Smooth muscle cell (in vitro differentiated cells): ENCODE data around the gene CHCHD3. TPM values are rescaled to one million over a fixed set of nuclear protein-coding genes. Genes with fewer than 3 reads are reported as not detected.

Source experiments
- DNase-seq: peaks from one replicate; lab custom pipeline; 2025; ENCODE audit not compliant: unreplicated experiment; lab: John Stamatoyannopoulos, UW
- H2AFZ ChIP-seq: fragments of 200-600 bp; sonication (generic); 2 replicates; pipeline ENCODE4 v1.6.0; 2016; ENCODE audit warnings: antibody characterized with exemption, low read depth, mild to moderate bottlenecking
- H3F3A ChIP-seq: fragments of 200-600 bp; sonication (generic); 2 replicates; pipeline ENCODE4 v1.6.0; 2017; ENCODE audit warnings: antibody characterized with exemption, low read depth
- H3K27ac ChIP-seq: fragments of 200-600 bp; sonication (generic); 2 replicates; pipeline ENCODE4 v1.5.1; 2016; ENCODE audit warnings: low read depth, mild to moderate bottlenecking
- H3K27me3 ChIP-seq: fragments of 200-600 bp; sonication (generic); 2 replicates; pipeline ENCODE4 v1.6.1; 2016; ENCODE audit warnings: low read depth, mild to moderate bottlenecking
- H3K36me3 ChIP-seq: fragments of 200-600 bp; sonication (generic); 2 replicates; pipeline ENCODE4 v1.5.1; 2016; ENCODE audit warnings: low read depth
- H3K4me1 ChIP-seq: fragments of 200-600 bp; sonication (generic); 2 replicates; pipeline ENCODE4 v1.5.1; 2016; ENCODE audit warnings: low read depth
- H3K4me2 ChIP-seq: fragments of 200-600 bp; sonication (generic); 2 replicates; pipeline ENCODE4 v1.6.0; 2016; ENCODE audit warnings: mild to moderate bottlenecking
- H3K4me3 ChIP-seq: fragments of 200-600 bp; sonication (generic); 2 replicates; pipeline ENCODE4 v1.5.1; 2016; ENCODE audit warnings: mild to moderate bottlenecking
- H3K79me2 ChIP-seq: fragments of 200-600 bp; sonication (generic); 2 replicates; pipeline ENCODE4 v1.6.0; 2016; ENCODE audit warnings: low read depth, mild to moderate bottlenecking
- H3K9ac ChIP-seq: fragments of 200-600 bp; sonication (generic); 2 replicates; pipeline ENCODE4 v1.6.0; 2016; ENCODE audit warnings: low read depth
- H3K9me3 ChIP-seq: fragments of 200-600 bp; sonication (generic); replicated peaks from 2 replicates; pipeline ENCODE4 v1.5.1; 2016; ENCODE audit warnings: low read depth
- H4K20me1 ChIP-seq: fragments of 200-600 bp; sonication (generic); 2 replicates; pipeline ENCODE4 v1.6.0; 2016; ENCODE audit warnings: low read depth
- CTCF ChIP-seq: fragments of 200-600 bp; sonication (generic); IDR thresholded peaks from 2 replicates; pipeline ENCODE4 v1.5.1; 2017; ENCODE audit warnings: borderline replicate concordance, mild to moderate bottlenecking, antibody characterized with exemption; ENCODE audit not compliant: insufficient read depth, poor library complexity, severe bottlenecking
- WGBS: methylation state at CpG from one replicate; pipeline ENCODE4 v1.1.7; 2016; ENCODE audit warnings: low lambda C conversion rate; 5-methylcytosine and 5-hydroxymethylcytosine counted together
- polyA plus RNA-seq: library from polyadenylated mRNA; unstranded; fragments of >200 nt; fragmentation: Nextera tagmentation; extraction: Ambion mirVana; gene quantifications from 2 replicates; pipeline ENCODE4 v1.2.1, GENCODE V29; 2016
- total RNA-seq: library from RNA; depleted of rRNA; stranded (reverse); fragments of >200 nt; gene quantifications from 2 replicates; pipeline ENCODE4 v1.2.3, GENCODE V29; 2014

CHCHD3 gene
- total and polyA plus RNA-seq, 2 experiments from 2014 or later = 49.8 to 59.2 TPM

DNA sequence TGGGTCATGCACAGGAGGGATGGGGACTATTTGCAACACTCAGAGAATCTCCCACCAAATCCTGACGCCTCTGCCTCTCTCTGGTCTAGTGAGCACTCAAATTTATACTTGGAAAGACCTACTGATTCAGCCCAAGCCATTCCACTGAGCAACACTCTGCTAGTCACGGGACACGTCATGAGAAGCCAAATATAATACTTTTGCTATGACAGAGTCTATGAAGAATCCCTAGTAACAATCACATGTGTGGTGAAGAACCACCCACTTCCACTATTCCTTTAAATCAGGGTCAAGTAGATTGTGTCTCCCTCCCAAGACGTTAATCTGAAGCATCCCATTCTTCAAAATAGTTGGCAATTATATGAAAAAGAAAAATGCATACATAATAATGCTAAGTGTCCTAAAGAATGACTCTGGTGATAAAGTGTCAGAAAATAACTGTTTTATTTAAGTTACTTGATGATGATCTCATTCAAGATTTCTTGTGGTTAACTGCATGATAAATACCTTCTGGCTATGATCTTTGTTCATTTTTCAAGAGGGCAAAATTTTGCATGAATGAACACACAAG is 28.5 kb downstream of the CHCHD3 start:
- Histone ChIP-seq H3K27me3 (no peaks in the 10 kb centered on the region), H3K27ac (peak overlapping the region; percentile 74), H3F3A (no peaks in the 10 kb centered on the region), H3K9ac (peak overlapping the region; percentile 11), H3K4me1 (no peaks in the 10 kb centered on the region), H2AFZ (no peak overlapping the region), H3K79me2 (peaks cover 64% of the 10 kb centered on the region), H3K4me3 (no peak overlapping the region), H3K9me3 (no peaks in the 10 kb centered on the region), H3K36me3 (no peaks in the 10 kb centered on the region), H4K20me1 (peaks cover 92% of the 10 kb centered on the region), H3K4me2 (peak overlapping the region; percentile 8)
- TF ChIP-seq CTCF = no peak
- WGBS = 33% methylated on average over 4 of the region's 4 CpGs
- DNase-seq = no peak

DNA sequence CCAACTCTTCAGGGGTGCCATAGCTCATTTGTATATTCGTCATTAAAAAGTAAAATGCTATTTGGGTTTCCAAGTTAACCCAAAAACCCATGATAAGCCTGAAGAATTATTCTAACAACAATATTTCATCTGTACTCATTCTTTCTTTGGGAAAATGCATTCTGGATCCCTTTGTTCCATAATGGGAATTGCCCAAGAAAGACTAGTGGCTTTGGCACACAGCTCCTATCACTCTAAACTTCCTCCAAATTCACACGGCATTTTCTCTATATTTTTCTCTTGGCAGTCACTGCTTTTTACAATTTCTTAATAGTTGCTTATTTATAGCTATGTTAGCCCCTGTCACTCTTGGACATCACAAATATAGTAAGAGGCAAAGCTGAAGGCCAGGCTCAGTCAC is 29.1 kb downstream of the CHCHD3 start:
- Histone ChIP-seq H3F3A (no peaks in the 10 kb centered on the region), H4K20me1 (peaks cover 92% of the 10 kb centered on the region), H3K4me3 (no peak overlapping the region), H3K27ac (peak overlapping the region; percentile 74), H3K4me2 (peak overlapping the region; percentile 8), H3K27me3 (no peaks in the 10 kb centered on the region), H3K4me1 (no peaks in the 10 kb centered on the region), H2AFZ (no peak overlapping the region), H3K36me3 (no peaks in the 10 kb centered on the region), H3K9me3 (no peaks in the 10 kb centered on the region), H3K9ac (no peak overlapping the region), H3K79me2 (peaks cover 64% of the 10 kb centered on the region)
- DNase-seq = no peak
- WGBS = 87% methylated on average over 2 of the region's 2 CpGs
- TF ChIP-seq CTCF = no peak

GRCh38 chr7:133052401-133052756 is 29.5 kb downstream of the CHCHD3 start:
- no peaks in the 10 kb centered on the region for H3K36me3 ChIP-seq
- TF ChIP-seq CTCF = no peak
- peaks cover 94% of the 10 kb centered on the region for H4K20me1 ChIP-seq
- WGBS = 90% methylated on average over 1 of the region's 1 CpG
- peaks cover 62% of the 10 kb centered on the region for H3K79me2 ChIP-seq
- no peak overlapping the region for H3K4me3 ChIP-seq
- H2AFZ ChIP-seq = no peak overlapping the region
- H3F3A ChIP-seq = no peaks in the 10 kb centered on the region
- no peak overlapping the region for H3K9ac ChIP-seq
- no peak overlapping the region for H3K4me2 ChIP-seq
- H3K27me3 ChIP-seq = no peaks in the 10 kb centered on the region
- no peaks in the 10 kb centered on the region for H3K9me3 ChIP-seq
- no peaks in the 10 kb centered on the region for H3K4me1 ChIP-seq
- H3K27ac ChIP-seq = peak overlapping the region; percentile 74
- DNase-seq = no peak

- Histone ChIP-seq H3K27me3 (no peaks in the 10 kb centered on the region), H3K36me3 (no peaks in the 10 kb centered on the region), H3K79me2 (peaks cover 63% of the 10 kb centered on the region), H4K20me1 (peaks cover 93% of the 10 kb centered on the region), H3K4me2 (no peak overlapping the region), H3K27ac (no peak overlapping the region), H3F3A (no peaks in the 10 kb centered on the region), H3K4me3 (no peak overlapping the region), H3K9me3 (no peaks in the 10 kb centered on the region), H3K9ac (no peak overlapping the region), H3K4me1 (no peaks in the 10 kb centered on the region), H2AFZ (no peak overlapping the region)
- 84% methylated on average over 5 of the region's 5 CpGs for WGBS
- DNase-seq = no peak
- TF ChIP-seq CTCF = no peak
Measured at GRCh38 chr7:133051719-133052400, 30.0 kb downstream of the CHCHD3 start.
